ENCODE results near the gene CCDC142. TPM values are rescaled to one million over a fixed set of nuclear protein-coding genes. Genes with fewer than 3 reads are reported as not detected.
A peak's percentile ranks its signal among the peaks of the same experiment; 100 is the strongest.
"Not testable (repeated sequence)": the region's sequence is repeated elsewhere in the genome, so short reads cannot be mapped to it uniquely, and the experiment has no call there.

Gene CCDC142
- total RNA-seq, 1 experiment from 2014 or later = 24.2 TPM

- DNase-seq (ENCODE audit: low read depth, low spot score) = no peak
- BruUV-seq (replicated peaks) = no TSS peak
- ChIA-PET CTCF (no interaction called here), POLR2A (interaction anchor here (0.7 kb wide), 1 partner anchor 15 kb away, joined by 8 read pairs; no protein-coding TSS in a partner anchor)
- Histone ChIP-seq H3K27me3 (ENCODE audit: control insufficient read depth, insufficient read depth, low read length) (no peaks in the 10 kb centered on the region), H3K36me3 (ENCODE audit: control insufficient read depth, insufficient read depth, low read length) (no peaks in the 10 kb centered on the region; the same call in none of the 2 replicates), H3K4me1 (ENCODE audit: control insufficient read depth, insufficient read depth, low read length) (peaks cover 10% of the 10 kb centered on the region), H3K27ac (ENCODE audit: low read length) (no peak overlapping the region), H3K4me3 (ENCODE audit: low read depth in 2 of 2, low read length in 2 of 2) (no peak overlapping the region), H3K9me3 (ENCODE audit: control insufficient read depth, insufficient read depth, low read depth, low read length) (no peaks in the 10 kb centered on the region)
- in situ Hi-C loops (cut with HindIII; ENCODE audit: low pct_unique_long_range_greater_than_20kb, low sequenced_read_pairs) (no loop called here), intact Hi-C loops (cut with micrococcal nuclease; ENCODE audit: unreplicated experiment) (no loop called here)
- ATAC-seq = no peak
- no peak for TF ChIP-seq SIN3A (IDR thresholded peaks at IDR 0.05; ENCODE audit: borderline replicate concordance, insufficient read depth, low read depth, low read length)
- no peak for TF ChIP-seq REST (IDR thresholded peaks at IDR 0.05; ENCODE audit: insufficient read depth in 1 of 2, low read depth in 2 of 2, low read length in 1 of 2)
- no peak for TF ChIP-seq TCF7L2 (IDR thresholded peaks at IDR 0.05; ENCODE audit: low read depth, low read length)
- TF ChIP-seq POLR2AphosphoS5 (IDR thresholded peaks at IDR 0.05; ENCODE audit: low read depth, low read length) = no peak
- no peak for TF ChIP-seq CTCF (IDR thresholded peaks at IDR 0.05)
These were observed 3.3 kb upstream of the CCDC142 start for GRCh38 chr2:74486141-74486540.

- DNase-seq (ENCODE audit: low read depth, low spot score); in situ Hi-C loops (cut with HindIII; ENCODE audit: low pct_unique_long_range_greater_than_20kb, low sequenced_read_pairs); H3K27me3 ChIP-seq (ENCODE audit: control insufficient read depth, insufficient read depth, low read length); BruUV-seq (replicated peaks); H3K36me3 ChIP-seq (ENCODE audit: control insufficient read depth, insufficient read depth, low read length); H3K9me3 ChIP-seq (ENCODE audit: control insufficient read depth, insufficient read depth, low read depth, low read length); POLR2A ChIA-PET; ATAC-seq: not testable (repeated sequence)
- Histone ChIP-seq H3K4me1 (ENCODE audit: control insufficient read depth, insufficient read depth, low read length) (peaks cover 16% of the 10 kb centered on the region), H3K4me3 (ENCODE audit: low read depth in 2 of 2, low read length in 2 of 2) (peak overlapping the region; percentile 84 to 99), H3K27ac (ENCODE audit: low read length) (peak overlapping the region; percentile 99)
- CTCF ChIA-PET = interaction anchor here (0.6 to 2.3 kb wide), 4 partner anchors 11 to 104 kb away, joined by 4 to 9 read pairs (median 6); partner anchors contain the start of gene MRPL53
- intact Hi-C loops (cut with micrococcal nuclease; ENCODE audit: unreplicated experiment) = loop anchor here (2.0 to 5.0 kb wide), 2 partner anchors 47 to 104 kb away; no protein-coding TSS in a partner anchor
These were observed 922 bp upstream of the CCDC142 start for GRCh38 chr2:74483675-74484164.
